Cerebellar nuclear complex (tissue), 1 donor: ENCODE data around the gene GNB1L.

ENCODE experiments used
- DNase-seq, 2 experiments: peaks; one replicate each; lab custom pipeline; 2025; lab: John Stamatoyannopoulos, UW

The GNB1L gene

DNA sequence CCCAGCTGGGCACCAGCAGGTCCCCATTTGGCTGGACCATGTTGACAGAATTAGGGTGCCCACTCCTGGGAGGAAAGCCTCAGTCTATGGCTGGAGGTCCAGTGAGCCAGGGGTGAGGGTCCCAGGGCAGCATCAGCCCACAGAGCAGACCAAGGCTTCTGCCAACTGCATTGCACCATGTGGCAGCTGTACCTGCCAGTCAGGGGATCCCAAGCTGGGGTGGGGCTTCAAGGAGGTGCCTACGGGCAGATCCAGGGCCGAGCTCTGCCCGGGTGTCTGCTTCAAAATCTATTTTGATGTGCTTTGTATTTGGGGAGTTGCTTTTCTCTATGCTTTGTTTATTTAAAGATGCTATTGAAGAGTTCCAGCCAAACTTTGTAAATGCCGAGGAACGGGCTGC is 120.9 kb downstream of the GNB1L start:
- DNase-seq: no peak
